SU-DHL-6 (cell line): Measurements from ENCODE around the gene RBPMS2.
A peak's percentile ranks its signal among the peaks of the same experiment; 100 is the strongest.

Experiments
- H2AFZ ChIP-seq: fragments of 200-600 bp; sonication (generic); 2 replicates; pipeline ENCODE4 v1.6.1; 2014; ENCODE audit warnings: low read depth, mild to moderate bottlenecking, moderate library complexity, mixed read lengths, antibody characterized with exemption, low read length; ENCODE audit not compliant: severe bottlenecking
- H3F3A ChIP-seq: fragments of 200-600 bp; shearing (Covaris generic); 2 replicates; pipeline ENCODE4 v1.6.0; 2016; ENCODE audit warnings: antibody characterized with exemption, mild to moderate bottlenecking; ENCODE audit not compliant: insufficient read depth
- H3K27ac ChIP-seq: fragments of 200-600 bp; sonication (generic); 2 replicates; pipeline ENCODE4 v1.5.1; 2016; ENCODE audit warnings: low read depth, mild to moderate bottlenecking, low read length, moderate library complexity, mixed read lengths
- H3K27me3 ChIP-seq: fragments of 200-600 bp; sonication (generic), shearing (Covaris generic); 2 replicates; pipeline ENCODE4 v1.6.0; 2014; ENCODE audit warnings: mild to moderate bottlenecking, low read length
- H3K36me3 ChIP-seq: fragments of 200-600 bp; sonication (generic); 2 replicates; pipeline ENCODE4 v1.6.1; 2014; ENCODE audit warnings: mild to moderate bottlenecking, low read length, mixed read lengths
- H3K4me2 ChIP-seq: fragments of 300-600, 200-600 bp; shearing (Covaris generic), sonication (generic); 2 replicates; pipeline ENCODE4 v1.6.0; 2014; ENCODE audit warnings: low read length, low read depth, mild to moderate bottlenecking; ENCODE audit not compliant: poor library complexity, severe bottlenecking
- H3K4me3 ChIP-seq: fragments of 200-600 bp; sonication (generic); 2 replicates; pipeline ENCODE4 v1.5.1; 2014; ENCODE audit warnings: antibody characterized with exemption, low read length, mild to moderate bottlenecking, mixed read lengths; ENCODE audit not compliant: insufficient read depth, poor library complexity, severe bottlenecking
- H3K79me2 ChIP-seq: fragments of 200-600 bp; sonication (generic); 2 replicates; pipeline ENCODE4 v1.6.1; 2014; ENCODE audit warnings: mild to moderate bottlenecking, low read length, moderate library complexity; ENCODE audit not compliant: insufficient read depth
- H3K9ac ChIP-seq: fragments of 200-600 bp; sonication (generic); 2 replicates; pipeline ENCODE4 v1.7.0; 2014; ENCODE audit warnings: mild to moderate bottlenecking, low read length
- H3K9me2 ChIP-seq: fragments of 200-600 bp; sonication (generic); replicated peaks from 2 replicates; pipeline ENCODE4 v1.6.1; 2014; ENCODE audit warnings: low read length; ENCODE audit not compliant: insufficient read depth
- H3K9me3 ChIP-seq: fragments of 200-600 bp; sonication (generic); 2 replicates; pipeline ENCODE4 v1.6.1; 2014; ENCODE audit warnings: low read length, mixed read lengths; ENCODE audit not compliant: insufficient read depth
- H4K20me1 ChIP-seq: fragments of 200-600 bp; sonication (generic); 2 replicates; pipeline ENCODE4 v1.6.1; 2014; ENCODE audit warnings: low read depth, mild to moderate bottlenecking, antibody characterized with exemption, low read length, moderate library complexity, mixed read lengths
- CTCF ChIP-seq: fragments of 200-600 bp; sonication (generic); IDR thresholded peaks from one replicate; pipeline ENCODE4 v1.5.1; 2017; ENCODE audit warnings: antibody characterized with exemption, mild to moderate bottlenecking, low read length, moderate library complexity; ENCODE audit not compliant: insufficient read depth, poor library complexity, severe bottlenecking
- EZH2phosphoT487 ChIP-seq: fragments of 200-600 bp; sonication (generic), shearing (Covaris generic); conservative IDR thresholded peaks from 2 replicates; pipeline ENCODE4 v1.6.1; 2018; ENCODE audit warnings: mild to moderate bottlenecking, antibody characterized with exemption, low read length, moderate library complexity, mixed read lengths

The RBPMS2 gene

GRCh38 chr15:64699751-64700388, 75.5 kb downstream of the RBPMS2 start:
- Histone ChIP-seq H3K9me2 (no peaks in the 10 kb centered on the region), H3K9me3 (no peaks in the 10 kb centered on the region), H3K27me3 (no peaks in the 10 kb centered on the region), H3K27ac (no peak overlapping the region), H3K4me3 (no peak overlapping the region), H2AFZ (no peak overlapping the region), H3K4me2 (peak overlapping the region; percentile 0), H4K20me1 (0 out of 2 replicates have a peak, but pooled peaks cover 5% of the 10 kb centered on the region), H3K79me2 (peaks cover 67% of the 10 kb centered on the region), H3K36me3 (no peaks in the 10 kb centered on the region), H3F3A (peaks cover 4% of the 10 kb centered on the region; the same call in 1 of the 2 replicates), H3K9ac (no peak overlapping the region)
- no peak for TF ChIP-seq EZH2phosphoT487
- no peak for TF ChIP-seq CTCF

- Histone ChIP-seq H3K9me2 (no peaks in the 10 kb centered on the region), H3K27ac (no peak overlapping the region), H3K9me3 (no peaks in the 10 kb centered on the region), H3K79me2 (peaks cover 67% of the 10 kb centered on the region), H3F3A (peaks cover 4% of the 10 kb centered on the region; the same call in 1 of the 2 replicates), H3K27me3 (no peaks in the 10 kb centered on the region), H4K20me1 (0 out of 2 replicates have a peak, but pooled peaks cover 5% of the 10 kb centered on the region), H3K36me3 (no peaks in the 10 kb centered on the region), H3K4me2 (no peak overlapping the region), H3K4me3 (no peak overlapping the region), H2AFZ (no peak overlapping the region), H3K9ac (no peak overlapping the region)
- TF ChIP-seq CTCF = no peak
- no peak for TF ChIP-seq EZH2phosphoT487
These were observed 76.6 kb downstream of the RBPMS2 start for GRCh38 chr15:64698823-64699222.

GRCh38 chr15:64697911-64698369, 77.4 kb downstream of the RBPMS2 start:
- Histone ChIP-seq H2AFZ (no peak overlapping the region), H4K20me1 (0 out of 2 replicates have a peak, but pooled peaks cover 5% of the 10 kb centered on the region), H3K36me3 (no peaks in the 10 kb centered on the region), H3K4me3 (no peak overlapping the region), H3K9ac (no peak overlapping the region), H3K27me3 (no peaks in the 10 kb centered on the region), H3F3A (peaks cover 4% of the 10 kb centered on the region; the same call in 1 of the 2 replicates), H3K4me2 (no peak overlapping the region), H3K27ac (no peak overlapping the region), H3K79me2 (peaks cover 67% of the 10 kb centered on the region), H3K9me3 (no peaks in the 10 kb centered on the region), H3K9me2 (no peaks in the 10 kb centered on the region)
- TF ChIP-seq EZH2phosphoT487 = no peak
- no peak for TF ChIP-seq CTCF
